HG03439 (cell line): ENCODE results near the gene RGS3.

Experiments used
- ATAC-seq: cut with Tn5 transposase; IDR thresholded peaks from one replicate; pipeline ENCODE4 v1.9.1; 2021; ENCODE audit warnings: mild to moderate bottlenecking, moderate library complexity; ENCODE audit not compliant: unreplicated experiment

RGS3 gene

DNA sequence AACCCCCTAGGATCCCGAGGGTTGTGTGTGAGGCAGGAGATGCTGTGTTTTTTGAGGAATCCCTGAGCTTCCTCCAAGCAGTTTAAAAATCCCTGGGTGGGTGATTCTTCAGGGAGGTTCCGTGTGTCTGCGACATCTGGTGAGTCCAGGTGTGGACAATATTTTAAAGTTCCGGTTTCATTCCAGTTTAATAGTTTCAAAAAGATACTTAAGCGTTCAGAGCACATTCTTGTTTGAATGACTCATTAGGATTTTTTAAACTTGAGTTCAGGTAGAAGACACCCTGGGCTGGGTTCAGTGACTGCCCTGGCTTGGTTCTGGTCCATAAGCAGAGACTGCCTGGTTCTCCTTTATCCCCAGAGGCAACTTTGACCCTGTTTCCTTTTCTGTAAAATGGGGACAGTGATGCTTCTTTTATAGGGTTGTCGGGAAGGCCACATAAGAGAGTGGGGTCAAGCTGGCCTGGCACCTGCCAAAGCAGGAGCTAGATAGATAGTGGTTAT lies 119.2 kb downstream of the RGS3 start:
- ATAC-seq: no peak

DNA sequence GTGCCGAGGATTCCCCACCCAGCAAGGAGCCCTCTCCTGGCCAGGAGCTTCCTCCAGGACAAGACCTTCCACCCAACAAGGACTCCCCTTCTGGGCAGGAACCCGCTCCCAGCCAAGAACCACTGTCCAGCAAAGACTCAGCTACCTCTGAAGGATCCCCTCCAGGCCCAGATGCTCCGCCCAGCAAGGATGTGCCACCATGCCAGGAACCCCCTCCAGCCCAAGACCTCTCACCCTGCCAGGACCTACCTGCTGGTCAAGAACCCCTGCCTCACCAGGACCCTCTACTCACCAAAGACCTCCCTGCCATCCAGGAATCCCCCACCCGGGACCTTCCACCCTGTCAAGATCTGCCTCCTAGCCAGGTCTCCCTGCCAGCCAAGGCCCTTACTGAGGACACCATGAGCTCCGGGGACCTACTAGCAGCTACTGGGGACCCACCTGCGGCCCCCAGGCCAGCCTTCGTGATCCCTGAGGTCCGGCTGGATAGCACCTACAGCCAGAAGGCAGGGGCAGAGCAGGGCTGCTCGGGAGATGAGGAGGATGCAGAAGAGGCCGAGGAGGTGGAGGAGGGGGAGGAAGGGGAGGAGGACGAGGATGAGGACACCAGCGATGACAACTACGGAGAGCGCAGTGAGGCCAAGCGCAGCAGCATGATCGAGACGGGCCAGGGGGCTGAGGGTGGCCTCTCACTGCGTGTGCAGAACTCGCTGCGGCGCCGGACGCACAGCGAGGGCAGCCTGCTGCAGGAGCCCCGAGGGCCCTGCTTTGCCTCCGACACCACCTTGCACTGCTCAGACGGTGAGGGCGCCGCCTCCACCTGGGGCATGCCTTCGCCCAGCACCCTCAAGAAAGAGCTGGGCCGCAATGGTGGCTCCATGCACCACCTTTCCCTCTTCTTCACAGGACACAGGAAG lies 120.2 kb downstream of the RGS3 start:
- no peak for ATAC-seq

DNA sequence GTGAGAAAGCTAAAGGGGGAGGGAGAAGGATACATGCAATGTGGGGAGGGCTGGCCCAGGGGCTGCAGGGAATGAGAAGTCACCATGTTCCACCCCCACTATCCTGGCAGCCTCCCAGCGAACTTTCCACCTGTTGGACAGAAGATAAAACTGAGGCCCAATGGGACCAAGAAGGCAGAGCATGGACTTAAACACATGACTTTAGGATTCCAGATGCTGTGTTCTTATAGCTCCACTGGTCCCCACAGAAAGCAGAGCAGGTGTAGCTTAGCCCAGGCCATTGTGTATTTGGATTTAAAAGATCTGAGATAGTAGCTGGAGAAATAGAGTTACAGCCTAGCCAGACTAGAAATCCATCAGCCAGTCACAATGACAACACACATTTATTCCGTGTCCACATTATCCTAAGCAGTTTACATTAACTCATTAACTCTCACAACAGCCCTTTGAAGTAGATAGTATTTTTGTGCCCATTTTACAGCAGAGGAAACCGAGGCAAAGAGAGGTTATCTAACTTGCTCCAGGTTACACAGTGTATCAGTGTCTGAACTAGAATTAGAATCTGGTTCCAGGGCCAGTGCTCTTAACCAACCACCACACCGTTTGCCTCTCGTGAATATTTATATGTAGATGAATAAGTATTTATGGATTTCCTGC lies 121.0 kb downstream of the RGS3 start:
- no peak for ATAC-seq

DNA sequence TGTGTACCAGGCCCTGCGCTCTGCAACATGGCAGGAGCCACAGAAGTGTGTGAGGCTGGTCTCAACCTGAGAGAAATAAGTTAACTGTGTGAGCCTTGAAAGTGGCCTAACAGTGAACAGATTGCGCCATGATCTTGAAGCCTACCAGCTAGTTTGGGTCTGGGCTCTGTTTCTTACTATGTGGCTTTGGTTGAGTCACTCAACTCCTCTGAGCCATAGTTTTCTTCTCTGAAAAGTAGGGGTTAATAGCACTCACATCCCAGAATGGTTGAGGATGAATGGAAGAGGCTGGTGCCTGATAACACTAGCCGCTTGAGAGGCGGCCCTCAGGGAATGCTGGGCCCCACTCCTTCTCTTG lies 121.5 kb downstream of the RGS3 start:
- ATAC-seq: no peak

DNA sequence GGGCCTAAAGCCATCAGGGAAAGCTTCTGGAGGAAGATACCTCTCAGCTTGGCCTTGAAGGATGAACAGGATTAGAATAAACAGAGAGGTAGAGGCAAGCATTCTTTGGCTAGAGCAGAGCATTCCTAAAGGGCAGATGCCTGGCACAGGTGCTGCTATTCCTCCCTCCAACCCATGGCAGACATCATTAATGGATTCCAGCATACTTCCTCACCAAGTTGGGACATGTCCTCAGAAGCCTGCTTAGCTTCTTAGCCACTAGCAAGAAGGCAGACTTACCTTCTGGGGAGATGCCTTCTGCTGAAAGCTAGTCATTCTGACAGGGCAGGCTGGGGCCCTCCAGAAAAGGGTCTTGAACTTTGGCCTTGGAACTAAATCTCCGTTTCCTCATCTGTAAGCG lies 122.0 kb downstream of the RGS3 start:
- ATAC-seq: no peak

DNA sequence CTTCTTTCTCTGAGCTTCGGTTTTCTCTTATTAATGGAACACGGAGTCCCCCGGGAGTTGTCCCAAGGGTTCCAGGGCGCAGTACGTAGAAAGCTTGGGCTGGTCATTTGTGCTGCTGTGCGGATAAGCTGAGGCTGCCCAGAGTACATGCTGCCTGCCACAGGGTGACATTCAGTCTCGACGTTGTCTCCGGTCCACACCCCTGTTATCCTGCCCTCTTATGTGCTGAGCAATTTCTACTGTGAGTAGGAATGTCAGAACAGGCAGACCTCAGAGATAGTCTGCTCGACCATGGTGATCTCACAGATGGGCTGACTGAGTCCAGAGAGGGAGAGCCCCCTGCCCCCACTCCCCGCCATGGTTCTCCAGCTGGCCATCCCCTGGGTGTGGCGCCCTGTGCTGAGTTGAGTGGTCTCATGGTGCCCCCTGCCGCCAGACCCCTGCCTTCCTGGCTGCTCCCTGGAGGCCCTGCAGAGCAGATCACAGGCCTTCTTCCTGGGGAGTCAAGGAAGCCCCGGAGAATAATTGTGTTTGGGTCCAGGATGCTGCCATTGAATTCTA lies 124.0 kb downstream of the RGS3 start:
- no peak for ATAC-seq

DNA sequence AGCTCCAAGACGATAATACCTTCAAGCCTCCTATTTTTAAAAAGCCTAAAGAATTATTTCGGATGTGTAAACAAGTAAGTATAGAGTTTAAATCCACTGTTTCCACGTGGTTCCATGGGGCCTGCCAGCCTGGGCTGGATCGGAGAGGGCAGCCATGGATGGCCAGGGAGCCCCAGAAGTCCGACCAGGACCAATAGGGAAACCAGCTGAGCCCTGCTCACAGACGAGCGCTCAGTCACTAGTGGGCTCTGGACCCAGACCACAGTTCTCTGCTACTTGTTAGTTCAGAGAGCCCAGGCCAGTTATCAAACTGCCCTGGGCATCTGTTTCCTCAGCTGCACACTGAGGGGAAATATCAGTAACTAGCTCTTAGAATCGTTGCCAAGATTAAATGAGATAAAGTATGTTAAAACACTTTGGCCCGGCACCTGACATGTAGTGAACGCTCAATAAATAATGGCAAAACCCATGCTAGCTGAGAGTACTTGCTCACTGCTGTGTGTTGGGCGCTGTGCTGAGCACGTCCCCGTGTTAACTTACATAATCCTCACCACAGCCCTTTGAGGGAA lies 124.8 kb downstream of the RGS3 start:
- ATAC-seq: no peak

DNA sequence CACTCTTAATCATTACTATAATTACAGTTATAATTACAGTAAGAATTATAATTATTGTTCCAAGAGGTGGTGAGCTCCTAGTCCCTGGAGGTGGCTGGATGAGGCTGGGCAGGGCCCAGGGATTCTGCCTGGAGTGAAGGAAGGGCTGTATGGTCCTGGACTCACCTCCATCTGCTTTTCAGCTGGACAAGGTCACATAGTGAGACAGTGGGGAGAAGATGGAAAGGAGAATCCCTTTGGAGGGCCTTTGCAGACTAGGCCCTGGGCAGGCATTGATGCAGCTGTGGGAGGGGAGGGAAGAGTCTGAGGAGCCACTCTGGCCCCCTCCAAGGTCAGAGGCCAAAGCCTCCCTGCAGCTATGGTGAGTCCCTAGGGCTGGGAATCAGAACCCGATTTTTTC lies 125.4 kb downstream of the RGS3 start:
- no peak for ATAC-seq

DNA sequence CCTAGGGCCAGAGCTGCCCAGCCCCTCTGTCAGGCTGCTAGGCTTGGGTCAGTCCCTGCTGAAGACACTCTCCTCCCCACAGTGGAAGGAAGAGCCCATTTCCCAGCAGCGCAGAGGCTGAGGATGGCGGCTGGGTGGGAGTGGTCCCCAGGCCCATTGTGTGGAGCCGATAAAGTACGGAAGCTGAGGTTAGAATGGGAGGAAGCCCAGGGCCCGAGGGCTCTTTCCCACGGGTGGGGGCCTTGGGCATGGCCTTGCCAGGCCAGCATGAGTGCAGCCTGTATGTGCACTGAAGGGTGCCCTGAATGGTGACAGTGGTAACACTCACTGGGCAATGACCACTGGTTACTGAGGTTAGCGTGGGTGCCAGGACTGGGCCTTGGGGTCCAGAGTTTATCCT lies 125.9 kb downstream of the RGS3 start:
- no peak for ATAC-seq

DNA sequence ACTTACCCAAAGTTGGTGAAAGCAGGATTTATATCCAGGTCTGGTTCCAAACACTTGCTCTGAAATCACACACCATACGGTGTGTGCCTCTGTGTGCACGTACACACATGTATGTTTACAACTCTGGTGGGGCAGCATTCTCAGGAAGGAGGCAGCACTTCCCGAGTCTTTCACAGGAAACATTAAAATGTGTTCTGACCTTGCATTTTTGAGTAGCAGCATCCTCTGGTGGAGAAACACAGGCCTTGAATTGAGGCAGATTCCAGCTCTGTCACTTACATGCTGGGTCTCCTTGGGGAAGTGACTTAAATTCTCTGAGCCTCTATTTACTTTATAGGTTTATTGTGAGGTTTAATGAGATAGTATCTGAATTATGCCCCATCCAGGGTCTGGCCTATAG lies 126.4 kb downstream of the RGS3 start:
- no peak for ATAC-seq

DNA sequence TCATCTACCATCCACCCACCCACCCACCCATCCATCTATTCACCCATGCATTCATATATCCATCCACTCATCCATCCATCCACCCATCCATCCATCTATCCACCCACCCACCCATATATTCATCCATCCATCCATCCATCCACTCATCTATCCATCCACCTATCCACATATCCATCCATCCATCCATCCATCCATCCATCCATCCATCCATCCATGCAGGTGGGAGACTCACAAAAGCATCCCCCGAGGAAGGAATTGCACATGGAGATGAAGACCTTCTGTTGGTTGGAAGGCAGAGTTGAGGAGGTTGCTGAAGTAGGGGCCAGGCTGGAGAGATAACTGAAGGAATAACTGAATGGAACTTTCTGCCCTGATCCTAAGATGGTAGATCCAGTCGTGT lies 126.9 kb downstream of the RGS3 start:
- no peak for ATAC-seq

DNA sequence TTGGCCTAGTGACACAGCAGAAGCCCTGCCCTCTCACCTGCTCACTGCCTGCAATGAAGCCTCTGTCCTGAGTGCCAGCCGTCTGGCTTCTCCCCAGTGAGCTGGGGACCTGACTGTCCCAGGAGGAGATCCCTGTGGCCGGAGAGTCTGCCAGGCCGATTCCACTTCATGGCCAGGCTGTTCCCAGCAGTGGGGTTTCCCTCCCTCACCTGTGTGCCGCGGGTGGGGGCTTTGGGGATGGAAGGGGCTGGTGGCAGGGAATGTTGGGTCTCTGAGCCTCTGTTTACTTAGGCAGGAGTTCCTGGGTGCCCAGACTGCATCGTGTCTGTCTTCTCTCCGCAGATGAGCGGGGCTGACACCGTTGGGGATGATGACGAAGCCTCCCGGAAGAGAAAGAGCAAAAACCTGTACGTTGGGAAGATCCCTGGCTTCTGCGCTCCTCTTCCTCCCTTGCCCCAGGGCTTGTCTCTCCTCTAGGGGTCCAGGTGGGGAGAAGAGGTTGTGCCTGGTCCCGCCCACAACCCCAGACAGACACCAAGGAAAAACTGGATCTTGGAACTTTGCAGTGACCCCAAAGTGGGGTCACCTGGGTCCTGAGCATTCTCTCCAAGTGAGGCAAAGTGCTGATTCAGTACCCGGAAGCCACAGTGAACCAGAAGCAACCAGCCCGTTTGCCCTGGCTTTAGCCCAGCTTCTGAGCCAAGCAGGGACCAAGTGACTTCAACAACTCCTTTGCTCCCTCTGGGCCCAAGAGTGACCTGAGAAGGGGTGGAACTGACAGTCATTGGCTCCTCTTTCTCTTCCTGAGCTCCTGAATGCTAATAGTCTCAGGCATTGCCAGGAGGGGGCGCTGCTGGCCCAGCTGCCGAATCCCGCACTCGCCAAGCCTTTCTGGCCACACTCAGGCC lies 127.7 kb downstream of the RGS3 start:
- ATAC-seq: no peak

DNA sequence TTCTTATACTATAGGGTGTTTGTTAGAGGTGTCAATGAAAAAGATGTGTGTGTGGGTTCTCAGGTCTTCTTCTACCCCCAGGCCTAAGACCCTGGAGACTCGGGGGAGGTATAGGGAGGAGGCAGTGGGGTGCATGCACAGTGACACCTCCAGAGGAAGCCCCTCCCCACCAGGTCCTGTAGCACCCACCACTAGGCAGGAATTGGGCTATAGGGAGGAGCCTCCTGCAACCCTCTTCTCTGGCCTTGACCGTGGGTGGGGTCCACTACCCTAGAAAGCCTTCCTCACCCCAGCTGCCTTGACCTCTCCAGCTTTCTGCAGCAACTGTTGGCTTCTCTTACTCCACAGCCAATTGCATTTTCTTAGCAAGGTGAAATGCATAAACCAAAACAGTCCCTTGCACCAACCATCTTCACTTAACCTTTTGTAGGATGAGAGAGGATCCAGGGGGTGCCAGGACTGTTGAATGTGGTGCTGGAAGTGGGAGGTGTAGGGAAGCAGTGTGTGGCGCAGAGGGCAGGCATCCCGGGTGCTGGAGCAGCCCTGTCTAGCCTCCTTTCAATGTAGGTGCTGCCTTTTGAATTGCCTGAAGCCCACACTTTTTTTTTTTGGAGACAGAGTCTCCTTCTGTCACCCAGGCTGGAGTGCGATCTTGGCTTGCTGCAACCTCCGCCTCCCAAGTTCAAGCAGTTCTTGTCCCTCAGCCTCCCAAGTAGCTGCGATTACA lies 128.5 kb downstream of the RGS3 start:
- ATAC-seq: no peak

DNA sequence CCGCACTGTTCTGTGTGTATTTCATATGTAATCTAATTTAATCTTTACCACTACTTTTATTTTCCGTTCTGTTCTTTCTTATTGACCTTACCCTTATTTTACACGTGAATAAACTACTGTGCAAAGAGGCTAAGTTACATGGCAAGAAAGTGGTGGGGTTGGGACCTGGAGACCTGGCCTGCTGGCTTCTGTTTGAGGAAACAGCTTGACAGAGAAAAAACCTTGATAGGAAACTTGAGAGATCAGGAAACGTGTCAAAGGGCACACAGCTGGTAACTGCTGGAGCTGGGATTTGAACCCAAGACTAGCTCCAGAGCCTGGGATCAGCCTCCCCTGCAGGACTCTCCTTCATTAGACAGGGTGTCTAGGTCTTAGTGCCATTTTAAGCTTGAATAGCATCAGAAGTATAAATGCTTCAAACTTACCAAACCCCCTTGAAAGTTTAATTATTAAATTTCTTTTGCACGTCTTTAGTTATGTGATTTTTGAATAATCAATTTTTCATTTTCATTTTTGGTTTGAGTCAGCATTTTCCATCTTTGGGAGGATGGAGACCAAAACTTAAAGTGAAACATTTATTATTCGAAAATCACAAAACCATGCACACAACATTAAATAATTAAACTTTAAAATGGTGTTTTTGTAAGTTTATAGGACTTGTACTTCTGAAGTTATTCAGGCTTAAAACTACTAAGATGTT lies 129.5 kb downstream of the RGS3 start:
- ATAC-seq: no peak

DNA sequence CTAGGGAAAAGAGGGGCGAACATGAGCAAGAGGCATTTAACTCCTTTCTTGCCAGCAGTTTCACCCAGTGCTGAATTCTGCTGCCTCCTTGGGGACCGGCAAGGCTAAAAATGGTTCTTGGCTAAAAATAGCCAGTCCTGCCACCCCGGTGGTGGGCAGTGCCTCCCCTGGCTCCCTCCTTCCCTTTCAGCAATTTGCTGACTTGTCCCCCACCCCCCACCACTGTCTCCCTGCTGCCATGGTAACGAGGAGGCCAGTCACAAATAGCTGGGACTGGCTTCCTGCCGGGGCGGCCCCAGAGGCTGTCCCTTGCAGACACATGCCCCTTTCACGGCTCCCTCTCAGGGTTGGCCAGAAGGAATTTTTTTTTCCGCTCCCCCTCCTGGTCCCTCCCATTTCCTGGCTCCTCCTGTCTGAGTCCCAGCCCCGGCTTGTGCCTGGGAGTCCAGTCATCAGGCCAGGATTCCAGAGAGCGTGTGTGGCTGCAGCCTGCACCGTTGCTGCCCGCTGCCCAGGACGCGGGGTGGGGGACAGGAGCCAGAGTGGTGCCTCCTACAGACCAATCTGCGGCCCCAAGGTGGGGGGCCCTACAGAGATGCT lies 130.3 kb downstream of the RGS3 start:
- ATAC-seq: no peak

DNA sequence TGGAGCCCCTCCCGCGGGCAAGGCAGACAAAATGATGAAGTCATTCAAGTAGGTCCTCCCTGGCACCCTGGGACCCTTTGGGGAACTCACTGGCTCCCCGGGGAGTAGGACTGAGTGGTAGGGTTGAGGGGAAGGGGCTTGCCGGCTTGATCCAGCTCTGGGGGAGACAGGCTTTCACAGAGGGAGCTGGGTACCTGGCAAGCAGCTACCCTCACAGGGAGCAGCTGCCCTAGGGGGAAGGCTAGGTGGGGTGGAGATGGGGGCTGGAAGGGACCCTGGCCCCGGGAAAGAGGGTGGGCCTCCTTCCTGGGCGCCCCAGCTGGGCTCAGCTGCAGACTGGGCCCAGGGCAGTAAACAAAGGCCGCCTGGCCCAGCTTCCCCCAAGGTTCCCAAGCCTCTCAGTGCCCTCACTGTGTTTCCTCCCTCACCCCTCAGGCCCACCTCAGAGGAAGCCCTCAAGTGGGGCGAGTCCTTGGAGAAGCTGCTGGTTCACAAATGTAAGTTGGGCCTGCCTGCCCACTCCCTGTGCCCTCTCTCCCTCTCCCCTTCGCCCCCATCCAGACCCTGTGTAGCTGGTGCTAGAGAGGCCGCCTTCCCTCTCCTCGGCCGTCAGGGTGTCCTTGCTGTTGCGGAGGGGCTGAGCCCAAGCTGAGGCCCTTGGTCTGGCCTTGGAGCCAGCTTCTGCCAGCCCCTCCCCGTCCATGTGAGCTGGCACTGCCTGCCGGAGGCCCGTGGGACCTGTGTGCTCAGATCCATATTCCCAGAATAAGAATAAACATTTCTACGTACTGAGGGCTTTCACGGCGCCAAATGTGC lies 131.2 kb downstream of the RGS3 start:
- ATAC-seq: no peak

DNA sequence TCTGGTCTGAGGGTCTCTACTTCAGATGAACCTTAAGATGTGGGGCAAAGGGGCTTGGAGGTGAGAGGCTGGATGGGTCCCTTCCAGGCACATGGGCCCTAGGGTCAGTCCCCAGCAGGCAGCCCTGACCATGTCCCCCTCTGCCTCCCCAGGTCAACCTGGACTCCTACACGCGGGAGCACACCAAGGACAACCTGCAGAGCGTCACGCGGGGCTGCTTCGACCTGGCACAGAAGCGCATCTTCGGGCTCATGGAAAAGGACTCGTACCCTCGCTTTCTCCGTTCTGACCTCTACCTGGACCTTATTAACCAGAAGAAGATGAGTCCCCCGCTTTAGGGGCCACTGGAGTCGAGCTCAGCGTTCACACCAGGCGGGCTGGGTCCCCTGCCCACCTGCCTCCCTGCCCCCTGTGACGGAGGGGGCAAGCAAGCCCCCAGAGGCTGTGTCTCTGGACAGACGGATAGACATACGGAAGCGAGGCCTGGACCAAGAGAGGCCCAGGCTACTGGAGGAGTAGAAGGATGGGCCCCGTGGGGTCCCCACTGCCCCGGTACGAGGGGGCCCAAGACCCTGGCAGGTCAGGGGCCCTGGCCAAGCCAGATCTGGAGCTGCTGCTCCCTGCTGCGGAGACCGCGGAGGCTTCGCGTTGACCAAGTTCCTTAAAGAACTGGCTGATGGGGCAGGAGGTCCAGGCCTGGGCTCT lies 133.2 kb downstream of the RGS3 start:
- no peak for ATAC-seq
